HG03175 (cell line): ENCODE measurements around the gene HS3ST4.
"Not testable (repeated sequence)": the region's sequence is repeated elsewhere in the genome, so short reads cannot be mapped to it uniquely, and the experiment has no call there.

Source experiments
- ATAC-seq: cut with Tn5 transposase; IDR thresholded peaks from one replicate; pipeline ENCODE4 v1.9.1; 2021; ENCODE audit warnings: mild to moderate bottlenecking, moderate library complexity; ENCODE audit not compliant: unreplicated experiment

Gene HS3ST4

GRCh38 chr16:25977121-25977520 is 285.4 kb downstream of the HS3ST4 start:
- no peak for ATAC-seq

GRCh38 chr16:25978218-25978617 is 286.5 kb downstream of the HS3ST4 start:
- no peak for ATAC-seq

GRCh38 chr16:25988084-25988483 is 296.3 kb downstream of the HS3ST4 start:
- no peak for ATAC-seq

- no peak for ATAC-seq
Observed at GRCh38 chr16:25988882-25989281, 297.1 kb downstream of the HS3ST4 start.

GRCh38 chr16:25996052-25996451 is 304.3 kb downstream of the HS3ST4 start:
- no peak for ATAC-seq

- no peak for ATAC-seq
Observed at GRCh38 chr16:26005336-26005735, 313.6 kb downstream of the HS3ST4 start.

- ATAC-seq = no peak
Observed at GRCh38 chr16:26012376-26012775, 320.6 kb downstream of the HS3ST4 start.

- ATAC-seq = no peak
Observed at GRCh38 chr16:26015776-26016175, 324.0 kb downstream of the HS3ST4 start.

- no peak for ATAC-seq
Observed at GRCh38 chr16:26016989-26017388, 325.2 kb downstream of the HS3ST4 start.

GRCh38 chr16:26019381-26020242 is 327.9 kb downstream of the HS3ST4 start:
- ATAC-seq = no peak

- ATAC-seq = no peak
Observed at GRCh38 chr16:26026709-26027450, 335.1 kb downstream of the HS3ST4 start.

GRCh38 chr16:26031286-26031685 is 339.5 kb downstream of the HS3ST4 start:
- no peak for ATAC-seq

- not testable (repeated sequence) for ATAC-seq
Observed at GRCh38 chr16:26032661-26033060, 340.9 kb downstream of the HS3ST4 start.

GRCh38 chr16:26041952-26042668 is 350.4 kb downstream of the HS3ST4 start:
- ATAC-seq = no peak

GRCh38 chr16:26050472-26050871 is 358.7 kb downstream of the HS3ST4 start:
- ATAC-seq = no peak

GRCh38 chr16:26051063-26051462 is 359.3 kb downstream of the HS3ST4 start:
- ATAC-seq = no peak

GRCh38 chr16:26053889-26054288 is 362.1 kb downstream of the HS3ST4 start:
- no peak for ATAC-seq

GRCh38 chr16:26058326-26058725 is 366.6 kb downstream of the HS3ST4 start:
- no peak for ATAC-seq

- no peak for ATAC-seq
Observed at GRCh38 chr16:26070302-26071100, 378.7 kb downstream of the HS3ST4 start.

- no peak for ATAC-seq
Observed at GRCh38 chr16:26071101-26071866, 379.5 kb downstream of the HS3ST4 start.
